Ureter (tissue), 1 donor: ENCODE measurements around the gene ERI3. TPM values are rescaled to one million over a fixed set of nuclear protein-coding genes. Genes with fewer than 3 reads are reported as not detected.

Experiments used
- DNase-seq: peaks from one replicate; pipeline ENCODE4 v3.0.0-alpha.2; 2020; ENCODE audit warnings: low spot score
- total RNA-seq: library from RNA; stranded (reverse); gene quantifications from one replicate; pipeline ENCODE4 v1.2.4, GENCODE V29; 2023
- donor health status: DM: yes; HTN: yes; CAD: no.

Gene ERI3
- total RNA-seq, 1 donor from 2014 or later = 60.9 TPM

DNA sequence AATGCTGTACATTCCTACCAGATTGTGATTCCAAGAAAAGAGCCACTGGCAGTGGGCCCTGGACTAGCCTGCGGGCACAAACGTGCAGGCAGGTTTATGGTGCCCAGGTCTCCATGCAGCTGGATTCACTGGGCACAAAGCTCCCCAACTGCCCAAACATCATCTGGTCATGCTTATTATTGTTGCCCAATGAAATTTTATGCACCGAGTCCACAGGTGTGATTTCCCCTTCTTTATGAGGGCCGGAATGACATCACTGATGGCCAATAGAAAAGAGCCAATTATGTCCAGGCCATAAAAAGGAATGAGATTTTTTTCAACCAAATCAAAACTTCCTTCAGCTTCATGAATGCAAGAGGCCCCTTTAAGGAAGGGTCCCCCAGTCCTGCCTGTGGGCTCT lies 66.2 kb downstream of the ERI3 start:
- no peak for DNase-seq

DNA sequence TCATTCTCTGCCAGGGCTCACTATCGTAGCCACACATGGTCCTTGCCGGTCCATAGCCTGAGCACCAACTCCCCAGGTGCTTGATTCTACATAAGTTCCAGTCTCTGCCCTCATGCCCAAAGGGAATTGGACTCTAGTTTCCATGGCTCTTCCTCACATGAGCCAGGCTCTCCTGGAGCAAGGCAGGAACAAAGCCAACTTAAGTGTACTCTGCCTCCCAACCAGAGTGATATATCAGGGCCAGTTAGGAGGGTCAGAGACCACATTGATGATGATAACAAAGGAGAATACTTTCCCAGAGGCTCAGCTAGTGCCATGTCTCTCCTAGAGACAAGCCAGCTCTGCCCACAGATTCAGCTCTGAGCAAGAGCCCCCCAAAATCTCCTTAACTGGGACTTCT lies 70.9 kb downstream of the ERI3 start:
- no peak for DNase-seq

DNA sequence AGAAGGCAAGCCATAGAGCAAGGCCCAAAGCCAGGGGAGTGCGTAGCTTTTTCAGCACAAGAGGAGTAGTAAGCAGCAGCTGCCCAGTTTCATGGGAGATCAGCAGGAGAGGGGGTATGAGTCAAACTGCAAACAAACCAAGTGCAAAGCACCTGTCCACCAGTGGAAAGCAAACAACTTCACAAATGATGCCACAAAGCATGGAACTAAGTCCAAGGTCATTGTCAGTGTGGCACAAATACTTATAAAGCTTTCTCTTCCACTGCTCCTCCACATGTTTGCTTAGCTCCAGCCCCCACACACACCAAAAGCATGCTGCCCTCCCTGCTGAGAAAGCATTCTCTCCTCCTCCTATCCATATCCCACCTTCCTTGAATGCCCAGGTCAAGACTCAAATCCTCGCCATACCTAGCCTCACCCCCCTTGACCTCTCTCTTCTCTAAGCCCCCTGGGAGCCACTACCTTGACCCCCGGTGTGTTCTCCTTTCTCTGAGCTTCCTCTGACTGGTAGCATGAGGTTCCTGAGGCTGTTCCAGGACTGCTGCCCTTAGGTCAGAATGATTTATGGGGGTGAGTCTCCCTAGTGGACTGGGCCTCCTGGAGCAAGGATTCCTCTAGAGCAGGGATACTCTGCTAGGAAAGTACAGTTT lies 71.4 kb downstream of the ERI3 start:
- DNase-seq = no peak

DNA sequence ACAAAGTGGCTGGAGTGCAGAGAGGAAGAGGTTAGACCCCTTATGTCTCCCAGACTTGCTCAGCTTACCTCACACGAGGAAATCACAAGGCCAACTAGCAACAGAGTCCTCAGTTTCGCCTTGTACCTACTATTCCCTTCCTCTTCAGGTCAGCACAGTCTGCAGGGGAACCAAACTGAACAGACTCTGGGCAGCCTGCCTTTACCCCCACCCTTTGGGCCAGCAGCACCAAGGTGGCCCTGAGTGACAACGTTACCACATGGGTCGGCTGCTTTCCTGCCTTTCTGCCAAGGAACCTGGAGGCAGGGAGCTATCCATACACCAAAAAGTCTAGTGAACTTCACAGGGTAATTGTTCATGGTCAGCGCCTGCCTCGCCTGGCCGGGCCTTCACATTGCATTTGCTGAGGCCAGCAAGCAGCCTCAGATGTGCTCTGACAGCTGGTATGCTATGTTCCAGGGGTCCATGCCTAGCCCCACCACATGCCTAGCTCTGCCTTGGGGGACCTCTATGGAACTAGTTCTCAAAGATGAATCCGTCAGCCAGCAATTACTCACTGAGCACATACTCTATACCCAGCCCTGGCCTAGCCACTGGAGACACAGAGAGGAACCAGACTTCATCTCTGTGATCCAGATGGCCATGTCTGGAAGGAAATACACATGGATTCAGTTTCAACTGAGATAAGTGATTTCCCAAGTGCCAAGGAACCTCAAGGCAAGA lies 72.2 kb downstream of the ERI3 start:
- DNase-seq = no peak

DNA sequence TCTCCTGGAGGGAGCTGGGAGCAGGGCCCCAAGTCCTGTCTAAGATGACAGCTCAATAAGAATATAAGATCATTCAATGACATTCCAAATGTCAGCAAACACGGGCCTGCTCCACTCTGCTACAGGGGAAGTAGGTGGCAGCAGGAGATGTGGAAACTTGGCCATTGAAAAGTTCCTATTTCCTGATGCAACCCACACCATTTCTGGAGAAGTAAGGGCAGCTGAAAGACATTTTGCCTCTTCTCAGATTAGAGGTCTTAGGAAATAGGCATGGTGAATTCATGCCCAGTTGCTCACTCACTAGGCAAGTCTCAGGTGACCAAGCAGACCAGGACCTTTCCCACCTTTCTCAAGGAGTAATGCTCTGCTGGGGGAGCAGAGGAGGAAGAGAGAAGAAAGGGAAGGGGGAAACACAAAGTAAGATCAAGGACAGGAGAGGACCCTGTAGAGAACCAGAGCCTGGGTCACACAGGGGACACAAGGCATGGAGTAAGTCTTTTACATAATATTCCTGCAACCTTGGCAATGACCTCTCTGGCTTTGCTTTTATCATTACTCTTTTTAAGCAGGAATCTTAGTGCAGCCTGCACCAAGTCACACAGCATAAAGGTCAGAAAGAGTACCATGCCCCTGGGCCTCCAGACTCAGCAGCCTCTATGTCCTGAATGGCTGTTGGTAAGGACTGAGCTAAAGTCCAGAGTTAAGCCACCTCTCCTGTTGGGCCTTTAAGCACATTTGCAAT lies 72.9 kb downstream of the ERI3 start:
- DNase-seq = no peak

DNA sequence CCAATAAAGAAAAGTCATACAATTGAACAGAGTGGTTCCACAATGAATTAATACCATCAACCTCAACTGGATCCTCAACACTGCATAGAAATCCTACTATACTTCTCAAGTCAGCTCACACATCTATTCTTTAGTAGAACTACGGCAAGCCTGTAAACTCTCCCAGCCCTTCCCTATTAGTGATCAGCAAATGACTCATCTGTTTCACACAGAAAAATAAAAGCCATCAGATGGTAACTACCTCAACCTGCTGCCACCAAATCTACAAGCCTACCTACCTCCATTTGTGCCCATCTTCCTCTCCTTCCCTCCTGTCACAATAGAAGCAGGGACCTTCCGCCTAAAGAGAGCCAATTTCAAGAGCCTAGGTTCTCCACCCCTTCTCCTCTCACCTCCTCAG lies 78.2 kb downstream of the ERI3 start:
- DNase-seq = no peak

DNA sequence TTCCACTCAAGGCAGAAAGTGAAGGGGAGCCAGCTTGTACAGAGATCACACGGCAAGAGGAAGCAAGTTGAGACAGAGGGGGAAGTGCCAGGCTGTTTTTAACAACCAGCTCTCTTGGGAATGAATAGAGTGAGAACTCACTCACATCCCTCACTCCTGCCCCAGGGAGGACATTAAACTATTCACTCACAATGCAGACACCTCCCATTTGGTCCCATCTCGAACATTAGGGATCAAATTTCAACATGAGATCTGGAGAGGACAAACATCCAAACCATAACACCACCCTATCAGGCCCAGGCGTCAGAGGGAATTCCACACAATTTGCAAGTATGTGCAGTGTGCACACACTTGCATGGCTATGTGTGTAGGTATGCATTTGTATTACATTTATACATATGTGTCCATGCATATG lies 79.1 kb downstream of the ERI3 start:
- DNase-seq = no peak

DNA sequence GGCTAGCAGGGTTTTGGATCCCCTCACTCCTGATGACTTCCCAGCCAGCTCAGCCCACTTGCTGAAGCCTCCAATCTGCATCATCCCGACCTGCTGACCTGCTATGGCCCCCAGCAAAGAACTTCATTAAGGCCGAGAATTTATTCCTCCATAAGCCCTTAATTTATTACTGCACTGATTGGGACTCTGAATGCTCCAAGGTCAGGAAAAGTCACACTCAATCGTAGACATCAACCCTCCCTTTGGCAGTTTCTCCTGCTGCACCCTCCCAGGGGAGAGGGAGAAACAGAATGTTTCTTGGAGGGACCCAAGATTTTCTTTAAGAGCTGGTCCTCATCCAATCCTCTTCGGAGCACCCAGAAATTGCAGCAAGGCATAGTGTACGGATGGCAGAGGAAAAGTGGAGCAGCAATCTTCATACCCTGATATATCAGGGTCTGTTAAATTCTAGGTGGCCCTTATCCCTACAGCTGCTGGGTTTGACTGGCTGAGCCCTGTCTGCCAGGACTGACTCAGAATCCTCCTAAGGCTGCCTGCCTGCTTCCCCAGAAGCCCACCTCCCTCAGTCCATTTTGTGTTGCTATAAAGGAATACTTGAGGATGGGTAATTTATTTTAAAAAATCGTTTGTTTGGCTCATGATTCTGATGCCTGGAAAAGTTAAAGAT lies 79.6 kb downstream of the ERI3 start:
- DNase-seq = no peak

DNA sequence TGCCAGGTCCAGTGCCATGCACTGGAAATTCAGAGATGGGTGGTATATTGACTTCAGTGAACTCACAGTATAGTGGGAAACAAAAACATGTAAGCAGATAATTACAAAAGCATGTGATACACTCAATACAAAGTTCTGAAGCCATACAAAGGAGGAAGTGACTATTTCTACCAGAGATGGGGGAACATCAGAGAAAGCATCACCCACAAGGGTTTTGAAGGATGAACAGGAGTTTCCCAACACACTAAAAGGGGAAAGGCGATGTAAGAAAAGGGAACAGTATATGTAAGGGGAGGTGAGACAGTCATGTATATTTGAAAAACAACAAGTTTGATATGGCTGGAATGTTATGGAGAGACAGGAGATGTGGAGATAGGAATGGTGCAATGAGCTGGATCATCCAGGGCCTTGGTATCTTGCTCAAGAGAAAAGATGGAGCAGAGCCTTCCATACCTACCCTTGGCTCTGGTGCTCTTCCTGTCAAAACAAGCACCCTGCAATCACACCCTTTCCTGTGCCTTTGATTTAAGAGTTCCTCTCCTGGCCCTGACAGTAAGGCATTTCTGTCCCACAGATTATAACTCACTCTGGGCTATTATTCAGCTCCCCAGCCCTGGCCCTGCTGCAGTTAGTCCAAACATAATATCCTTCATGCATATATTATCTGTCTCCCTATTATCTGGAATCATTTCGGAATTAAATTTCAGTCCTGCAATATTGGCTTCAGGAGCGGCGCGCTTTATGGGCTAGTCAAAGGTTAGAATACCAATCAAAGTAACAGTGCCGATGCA lies 81.3 kb downstream of the ERI3 start:
- no peak for DNase-seq

DNA sequence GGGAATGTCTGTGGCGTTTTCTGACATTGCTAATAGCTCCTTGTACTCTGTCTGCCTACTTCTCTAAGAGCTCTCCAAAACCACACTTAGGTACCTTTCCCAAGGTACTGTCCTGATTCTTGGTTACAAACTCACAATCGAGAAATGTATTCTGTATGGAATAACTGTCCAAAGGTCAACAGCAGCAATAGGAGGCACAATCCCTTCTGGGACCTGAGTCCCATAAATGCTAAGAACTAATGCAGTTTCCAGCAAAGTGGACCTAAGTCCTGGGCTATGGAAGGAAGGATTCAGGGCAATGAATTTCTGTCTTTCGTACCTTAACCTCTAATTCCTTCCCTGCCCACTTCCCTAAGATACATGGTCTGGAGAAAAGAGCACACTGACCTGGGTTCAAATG lies 82.1 kb downstream of the ERI3 start:
- DNase-seq = no peak

DNA sequence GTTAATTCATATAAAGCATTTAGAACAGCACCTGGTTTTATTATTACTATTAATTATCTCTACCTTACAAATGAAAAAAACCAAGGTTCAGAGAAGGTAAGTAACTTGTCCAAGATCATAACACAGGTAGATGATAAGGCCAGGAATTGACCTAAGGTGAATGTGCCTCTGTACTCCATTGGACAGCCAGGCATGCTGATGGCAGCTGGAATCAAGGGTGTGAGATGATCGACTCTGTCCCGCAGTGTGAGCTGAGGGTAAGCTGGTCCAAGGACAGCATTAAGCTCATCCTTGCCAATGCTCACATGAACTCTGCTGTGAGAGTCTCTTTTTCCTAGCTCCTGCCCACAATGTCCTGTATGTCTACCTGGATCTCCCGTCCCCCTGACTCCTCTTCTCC lies 83.4 kb downstream of the ERI3 start:
- no peak for DNase-seq

DNA sequence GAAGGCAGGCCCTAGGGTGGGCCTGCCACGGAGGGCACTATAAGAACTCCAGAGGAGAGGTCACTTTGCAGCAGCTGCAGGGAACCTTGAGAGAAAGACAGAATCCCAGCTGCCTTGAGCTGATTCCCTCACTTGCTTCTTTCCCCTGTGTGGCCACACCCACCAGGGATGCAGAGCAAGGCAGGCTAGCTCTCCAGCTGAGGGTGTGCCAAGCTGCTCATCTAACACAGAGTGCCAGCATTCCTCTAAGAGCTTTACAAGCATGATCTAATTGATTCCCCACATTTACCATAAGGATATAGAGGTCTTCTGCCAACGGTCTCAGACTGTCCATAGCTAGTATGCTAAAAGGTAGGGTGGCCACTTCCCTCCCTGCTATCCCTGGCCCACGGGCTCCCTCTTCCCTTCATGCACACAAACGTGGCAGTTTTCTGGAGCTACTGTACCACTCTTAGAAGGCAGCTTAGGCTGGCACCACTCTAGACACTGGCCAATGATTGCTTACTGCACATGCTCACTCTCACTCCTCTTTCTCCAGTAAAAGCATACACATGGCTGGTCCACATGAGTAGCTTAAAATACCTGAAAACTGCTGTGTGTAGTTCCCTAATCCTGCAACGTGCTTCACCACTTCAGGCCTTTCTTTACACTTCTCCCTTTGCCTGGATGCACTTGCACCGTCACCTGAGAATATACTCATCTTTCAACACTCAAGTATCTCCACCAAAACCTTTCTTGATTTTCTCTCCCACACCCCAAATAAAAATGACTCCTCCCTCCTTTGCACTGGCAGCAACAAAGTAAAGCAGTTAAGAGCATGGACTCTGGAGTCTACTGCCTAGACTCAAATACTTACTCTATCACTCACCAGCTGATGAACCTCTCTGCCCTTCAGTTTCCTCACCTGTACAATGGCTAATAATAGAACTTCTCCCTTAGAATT lies 84.1 kb downstream of the ERI3 start:
- DNase-seq = no peak

DNA sequence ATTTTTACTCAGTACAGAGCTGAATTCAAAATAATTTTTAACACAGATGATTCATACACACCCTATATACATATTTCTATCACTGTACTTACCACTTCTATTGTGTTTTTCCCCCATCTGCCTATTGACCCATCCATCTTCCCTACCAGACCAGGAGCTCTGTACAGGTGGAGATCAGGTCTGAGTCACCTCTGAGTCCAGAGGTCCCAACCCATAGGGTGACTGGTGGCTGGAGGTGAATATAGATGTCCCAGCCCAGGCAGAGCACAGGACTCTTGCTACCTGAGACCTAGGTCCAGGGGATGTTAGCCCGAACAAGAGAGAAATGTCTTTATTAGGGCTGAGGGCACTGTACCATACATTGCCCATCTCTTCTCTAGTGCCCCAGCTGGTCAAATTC lies 87.0 kb downstream of the ERI3 start:
- DNase-seq = no peak

DNA sequence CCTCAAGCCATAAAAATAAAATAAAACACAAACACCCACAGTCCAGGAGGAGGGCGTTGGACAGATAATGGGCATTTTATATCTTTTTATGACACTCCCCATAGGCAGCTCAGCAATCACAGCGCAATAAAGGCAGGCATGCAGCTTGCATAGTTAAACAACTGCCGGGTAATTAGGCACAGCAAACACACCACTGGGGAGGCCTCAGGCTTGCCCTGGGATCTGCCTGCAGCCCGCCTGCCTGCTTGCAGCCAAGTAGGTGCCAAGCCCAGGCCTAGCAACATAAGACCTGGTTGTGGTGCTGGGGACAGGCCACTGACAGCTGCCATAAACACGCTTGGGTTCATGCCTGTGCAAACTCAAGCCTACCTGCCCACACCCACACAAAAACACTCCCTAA lies 87.6 kb downstream of the ERI3 start:
- no peak for DNase-seq

DNA sequence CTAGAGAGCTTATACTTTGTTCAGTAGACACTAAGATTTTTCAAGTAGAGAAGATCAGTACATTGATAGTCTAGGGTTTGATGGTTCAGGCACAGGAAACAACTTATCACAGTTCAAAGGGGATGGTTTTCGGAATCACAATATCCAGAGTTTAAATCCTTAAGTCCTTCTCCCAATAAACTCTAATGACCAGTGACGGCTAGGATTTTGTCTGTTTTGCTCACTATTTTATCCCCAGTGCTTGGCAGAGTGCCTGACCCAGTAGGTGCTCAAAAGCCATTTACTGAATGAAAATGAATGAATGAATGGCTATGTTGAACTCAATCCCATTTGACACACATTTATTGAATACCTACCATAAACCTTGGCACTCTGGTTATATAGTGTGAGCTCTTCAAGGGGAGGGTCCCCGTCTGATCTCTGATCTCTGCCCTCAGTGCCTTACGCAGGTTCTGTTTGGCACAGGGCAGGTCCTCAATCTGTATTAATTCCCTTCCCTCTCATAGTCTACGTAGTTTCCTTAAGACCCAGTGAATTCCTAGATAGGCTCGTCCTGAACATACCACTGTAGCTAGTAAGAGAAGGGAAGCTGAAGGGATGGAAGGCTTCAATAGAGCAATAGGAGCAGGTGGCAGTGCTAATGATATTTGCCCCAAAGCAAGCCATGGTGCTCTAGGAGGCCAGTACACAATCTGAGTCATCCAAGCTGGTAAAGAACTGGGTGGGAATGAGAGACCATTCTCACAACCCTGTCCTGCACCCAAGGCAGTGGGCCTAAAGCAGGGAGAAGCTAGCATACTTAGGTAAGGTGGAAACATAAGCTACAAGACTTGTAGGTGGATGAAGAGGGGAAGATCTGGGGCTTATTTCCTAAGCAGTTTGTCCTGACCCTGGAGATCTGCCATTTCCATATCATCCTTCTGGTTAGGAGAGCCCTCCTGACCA lies 88.4 kb downstream of the ERI3 start:
- no peak for DNase-seq

DNA sequence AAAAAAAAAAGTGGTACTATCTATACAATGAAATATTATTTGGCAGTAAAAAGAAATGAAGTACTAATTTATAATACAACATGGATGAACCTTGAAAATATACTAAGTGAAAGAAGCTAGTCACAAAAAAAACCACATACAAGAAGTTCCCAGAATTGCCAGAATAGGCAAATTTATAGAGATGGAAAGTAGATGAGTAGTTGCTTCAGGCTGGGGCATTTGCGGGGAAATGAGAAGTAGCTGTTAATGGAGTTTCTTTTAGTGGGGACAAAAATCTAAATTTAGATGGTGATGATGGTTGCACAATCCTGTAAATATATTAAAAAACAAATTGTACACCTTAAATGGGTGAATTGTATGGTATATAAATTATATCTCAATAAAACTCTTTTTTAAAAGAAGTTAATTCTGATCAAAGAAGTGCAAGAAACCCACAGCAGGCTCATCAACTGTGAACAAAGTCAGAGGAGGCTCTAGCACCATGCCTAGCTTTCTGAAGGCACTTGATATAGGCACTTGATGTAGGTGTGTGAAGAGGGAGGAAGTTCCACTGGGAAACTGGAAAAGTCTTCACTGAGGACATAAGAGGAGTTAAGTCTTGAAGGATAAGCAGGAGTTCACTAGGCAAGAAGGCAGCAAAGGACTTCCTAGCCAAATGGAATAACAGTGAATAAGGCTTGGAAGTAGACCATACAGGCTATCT lies 89.2 kb downstream of the ERI3 start:
- DNase-seq = no peak

DNA sequence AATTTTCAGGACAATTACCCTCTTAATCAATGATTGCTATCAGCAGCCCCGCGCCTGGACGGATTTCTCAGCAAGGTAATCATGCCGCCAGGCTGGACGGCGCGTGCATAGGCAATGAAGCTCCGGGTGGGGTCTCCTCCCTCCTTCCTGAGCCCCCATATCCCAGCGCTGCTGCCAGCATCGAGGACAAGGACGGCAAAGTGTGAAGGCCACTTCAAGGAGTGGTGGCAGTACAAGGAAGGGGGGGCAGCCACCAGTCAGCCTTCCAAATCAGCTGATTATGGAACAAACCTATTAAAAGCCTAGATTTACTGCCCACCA lies 90.6 kb downstream of the ERI3 start:
- DNase-seq = no peak

DNA sequence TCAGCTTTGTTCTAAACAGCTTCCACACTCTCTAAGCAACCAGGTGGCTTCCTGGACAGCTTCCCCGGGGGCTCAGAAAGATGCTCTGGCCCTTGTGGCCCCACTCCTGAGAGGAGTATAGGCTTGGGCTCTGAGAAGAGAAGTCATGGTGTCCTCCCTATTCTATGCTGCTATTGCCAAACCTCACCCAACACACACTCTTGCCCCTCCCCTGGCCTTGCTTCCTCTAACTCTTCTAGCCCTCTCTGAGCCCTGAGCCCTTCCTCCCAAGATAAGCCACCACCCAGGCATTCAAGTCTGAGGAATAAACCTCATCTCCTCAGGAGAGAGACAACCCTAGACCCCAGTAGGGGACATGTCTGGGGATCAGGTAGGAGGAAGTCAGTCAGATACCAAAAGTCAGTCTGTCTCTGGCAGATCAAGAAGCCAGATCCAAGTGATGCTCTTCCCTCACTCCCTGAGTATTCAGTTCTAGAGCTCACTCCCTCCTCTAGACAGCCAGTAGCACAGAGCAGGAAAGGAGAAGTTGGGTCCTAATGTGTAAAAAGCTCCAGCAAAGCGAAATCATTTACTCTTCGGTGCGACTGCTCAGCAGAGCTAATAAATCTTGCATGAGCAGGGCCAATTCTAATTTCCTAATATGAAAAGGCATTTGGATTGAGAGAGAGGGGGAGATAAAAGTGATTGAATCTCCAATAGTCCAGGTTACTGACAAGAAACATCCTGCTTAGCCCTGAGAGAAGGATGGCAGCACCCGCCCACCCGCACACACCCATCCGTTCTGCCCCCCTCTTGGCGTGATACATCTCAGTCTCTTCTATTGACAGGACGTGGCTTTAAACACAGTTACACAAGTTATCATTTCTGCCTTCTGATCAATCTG lies 91.2 kb downstream of the ERI3 start:
- DNase-seq = no peak
